Measurements from ENCODE around the gene IMMT. TPM values are rescaled to one million over a fixed set of nuclear protein-coding genes. Genes with fewer than 3 reads are reported as not detected.

IMMT gene
- total and polyA plus RNA-seq, 2 experiments from 2014 or later, result 71.0 to 96.7 TPM

- no peak for TF ChIP-seq CTCF (conservative IDR thresholded peaks at IDR 0.05; ENCODE audit: low read depth in 2 of 2)
- no peak for TF ChIP-seq JUNB (IDR thresholded peaks at IDR 0.05; ENCODE audit: unreplicated experiment)
- TF ChIP-seq STAT1 (IDR thresholded peaks at IDR 0.05; ENCODE audit: unreplicated experiment), result no peak
- TF ChIP-seq NANOG (IDR thresholded peaks at IDR 0.05; ENCODE audit: borderline replicate concordance), result no peak
- TF ChIP-seq POLR2AphosphoS5 (IDR thresholded peaks at IDR 0.05; ENCODE audit: low read depth), result no peak
- no peak for TF ChIP-seq ZNF331 (CRISPR knock-in tag; IDR thresholded peaks at IDR 0.05; ENCODE audit: low read depth)
These were observed 38.2 kb downstream of the IMMT start (continued) for GRCh38 chr2:86157009-86157556.

- Mint-ChIP-seq H3K9me3 (no peaks in the 10 kb centered on the region), H3K36me3 (ENCODE audit: low read depth) (peaks cover 65% of the 10 kb centered on the region), H3K4me1 (no peaks in the 10 kb centered on the region), H3K27me3 (ENCODE audit: insufficient read depth, low read depth, poor library complexity) (no peaks in the 10 kb centered on the region), H3K4me3 (no peak overlapping the region), H3K27ac (no peak overlapping the region)
- H3F3A ChIP-seq (replicated peaks; ENCODE audit: low read depth), result no peaks in the 10 kb centered on the region
- TF ChIP-seq EZH2 (IDR thresholded peaks at IDR 0.05; ENCODE audit: low read depth, unreplicated experiment) (no peak), ZNF331 (CRISPR knock-in tag; IDR thresholded peaks at IDR 0.05; ENCODE audit: low read depth) (no peak), EZH2phosphoT487 (IDR thresholded peaks at IDR 0.05; ENCODE audit: unreplicated experiment) (no peak)
- no peak overlapping the region for H3K4me2 ChIP-seq
- DNase-seq (ENCODE audit: low spot score) (no peak), ATAC-seq (no peak)
- no peak overlapping the region for H3K27ac ChIP-seq (ENCODE audit: low read depth)
- H3K4me1 ChIP-seq (ENCODE audit: insufficient read depth), result no peaks in the 10 kb centered on the region
- H4K20me1 ChIP-seq (replicated peaks; ENCODE audit: insufficient read depth), result peaks cover 20% of the 10 kb centered on the region
- no peak overlapping the region for H2AFZ ChIP-seq
- H3K27me3 ChIP-seq (ENCODE audit: insufficient read depth), result no peaks in the 10 kb centered on the region
- H3K36me3 ChIP-seq (ENCODE audit: insufficient read depth), result peaks cover 52% of the 10 kb centered on the region
- no peak overlapping the region for H3K4me3 ChIP-seq
- no peaks in the 10 kb centered on the region for H3K79me2 ChIP-seq (replicated peaks; ENCODE audit: insufficient read depth)
- H3K9me2 ChIP-seq (ENCODE audit: insufficient read depth), result no peaks in the 10 kb centered on the region
These were observed 44.8 kb downstream of the IMMT start for GRCh38 chr2:86150502-86150901.

- Histone ChIP-seq H4K20me1 (replicated peaks; ENCODE audit: insufficient read depth) (peaks cover 20% of the 10 kb centered on the region), H3K27me3 (ENCODE audit: insufficient read depth) (no peaks in the 10 kb centered on the region), H3K4me3 (no peak overlapping the region), H3K4me1 (ENCODE audit: insufficient read depth) (no peaks in the 10 kb centered on the region), H3K27ac (ENCODE audit: low read depth) (no peak overlapping the region), H2AFZ (no peak overlapping the region), H3K79me2 (replicated peaks; ENCODE audit: insufficient read depth) (no peaks in the 10 kb centered on the region), H3F3A (replicated peaks; ENCODE audit: low read depth) (0 out of 2 replicates have a peak, but pooled peaks cover 4% of the 10 kb centered on the region), H3K36me3 (ENCODE audit: insufficient read depth) (peaks cover 50% of the 10 kb centered on the region), H3K4me2 (no peak overlapping the region), H3K9me2 (ENCODE audit: insufficient read depth) (no peaks in the 10 kb centered on the region)
- Mint-ChIP-seq H3K4me3 (no peak overlapping the region), H3K27me3 (ENCODE audit: insufficient read depth, low read depth, poor library complexity) (peaks cover 11% of the 10 kb centered on the region), H3K36me3 (ENCODE audit: low read depth) (peaks cover 80% of the 10 kb centered on the region), H3K27ac (no peak overlapping the region), H3K4me1 (no peaks in the 10 kb centered on the region), H3K9me3 (no peaks in the 10 kb centered on the region)
- no peak for ATAC-seq
- no peak for TF ChIP-seq STAT1 (IDR thresholded peaks at IDR 0.05; ENCODE audit: unreplicated experiment)
- TF ChIP-seq JUNB (IDR thresholded peaks at IDR 0.05; ENCODE audit: unreplicated experiment), result no peak
- TF ChIP-seq ZNF331 (CRISPR knock-in tag; IDR thresholded peaks at IDR 0.05; ENCODE audit: low read depth), result no peak
- TF ChIP-seq ZNF462 (CRISPR knock-in tag; IDR thresholded peaks at IDR 0.05), result no peak
- no peak for TF ChIP-seq CTCF (conservative IDR thresholded peaks at IDR 0.05; ENCODE audit: low read depth in 2 of 2)
- DNase-seq (ENCODE audit: low spot score), result no peak
These were observed 47.5 kb downstream of the IMMT start for GRCh38 chr2:86147793-86148192.
